Prostate gland (tissue), 2 donors: ENCODE data around the gene HTR2A. TPM values are rescaled to one million over a fixed set of nuclear protein-coding genes. Genes with fewer than 3 reads are reported as not detected.

Source experiments
- DNase-seq: peaks from one replicate; pipeline ENCODE4 v3.0.0-alpha.2; 2019; ENCODE audit warnings: low spot score
- H3K27ac ChIP-seq, 2 donors: fragments of 200-600 bp; sonication (generic); 2 replicates each; pipeline ENCODE4 v1.5.1; 2017 to 2019
- H3K27me3 ChIP-seq: fragments of 200-600 bp; sonication (generic); replicated peaks from 2 replicates; pipeline ENCODE4 v1.5.1; 2019; ENCODE audit not compliant: insufficient read depth
- H3K36me3 ChIP-seq, 2 donors: fragments of 200-600 bp; sonication (generic); 1 replicate in 1 of 2; 2 replicates in 1 of 2; pipeline versions ENCODE4 v1.5.1 to v1.8.1; 2017 to 2019
- H3K4me1 ChIP-seq: fragments of 200-600 bp; sonication (generic); replicated peaks from 2 replicates; pipeline ENCODE4 v1.5.1; 2019
- H3K4me3 ChIP-seq, 2 donors: fragments of 200-600 bp; sonication (generic); 2 replicates each; pipeline ENCODE4 v1.5.1; 2017 to 2019
- H3K9me3 ChIP-seq: fragments of 200-600 bp; sonication (generic); 2 replicates; pipeline ENCODE4 v1.5.1; 2017
- CTCF ChIP-seq, 4 experiments: fragments of 200-600 bp in 2 of 4; fragments of 450-650 bp in 2 of 4; sonication (generic) in 2 of 4; IDR thresholded peaks; 1 replicate in 3 of 4; 2 replicates in 1 of 4; pipeline ENCODE4 v1.5.1; 2016 to 2019; ENCODE audit warnings: antibody characterized with exemption in 4 of 4, mild to moderate bottlenecking in 2 of 4, moderate library complexity in 2 of 4
- POLR2A ChIP-seq: fragments of 450-650 bp; IDR thresholded peaks from one replicate; pipeline ENCODE4 v1.6.1; 2016; ENCODE audit warnings: antibody characterized with exemption, mild to moderate bottlenecking
- POLR2AphosphoS5 ChIP-seq: sonication (generic); formaldehyde crosslinking; IDR thresholded peaks from one replicate; pipeline ENCODE4 v1.6.1; 2017; ENCODE audit warnings: antibody characterized with exemption
- WGBS: methylation state at CpG from one replicate; pipeline ENCODE4 v1.1.5; 2018; 5-methylcytosine and 5-hydroxymethylcytosine counted together
- intact Hi-C: fragments of 100-400 bp; cut with DNase I; formaldehyde crosslinking; loops from one replicate; pipeline ENCODE4 v1.14.2; 2022
- total RNA-seq, 2 donors: library from RNA; depleted of rRNA; stranded (reverse); fragments of >200 nt; gene quantifications; one replicate each; pipeline ENCODE4 v1.1.0, GENCODE V29; 2016

HTR2A gene
- total RNA-seq, 2 donors from 2014 or later: 0.51 TPM; not detected in 1

DNA sequence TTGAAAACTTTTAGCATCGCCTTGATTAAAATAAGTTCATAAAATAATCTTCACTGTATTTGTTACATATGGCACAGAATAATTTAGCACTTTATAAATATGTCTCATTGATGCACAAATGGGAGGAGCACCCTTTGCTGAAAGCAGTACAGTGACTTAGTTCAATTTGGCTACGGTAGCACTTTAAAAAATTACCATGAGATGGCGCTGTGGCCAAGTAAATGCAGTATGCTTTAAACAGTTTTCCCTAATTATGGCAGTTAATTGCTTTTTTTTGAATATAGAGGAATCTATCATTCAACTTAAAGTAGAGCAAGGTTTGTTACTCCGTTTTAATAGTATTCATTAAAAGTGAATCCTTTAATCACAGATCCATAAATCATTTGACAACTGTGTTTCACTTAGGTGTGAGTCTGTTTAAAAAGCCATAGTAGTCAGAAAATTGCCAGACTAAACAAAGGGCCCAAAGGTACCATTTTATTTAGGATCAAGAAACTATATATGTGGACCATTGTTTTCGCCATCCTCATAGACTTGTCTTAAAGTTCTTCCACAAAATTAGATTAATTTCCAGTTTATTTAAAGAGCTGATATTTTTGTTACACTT, 65.2 kb downstream of the HTR2A start:
- TF ChIP-seq POLR2A: no peak
- no peak for TF ChIP-seq POLR2AphosphoS5
- TF ChIP-seq CTCF (IDR thresholded peaks at IDR 0.05): peak; percentile 23 to 66 (median 58)
- DNase-seq: peak; percentile 10
- no peaks in the 10 kb centered on the region for H3K9me3 ChIP-seq
- H3K27me3 ChIP-seq: no peaks in the 10 kb centered on the region
- no peaks in the 10 kb centered on the region for H3K4me1 ChIP-seq
- no peaks in the 10 kb centered on the region for H3K36me3 ChIP-seq
- intact Hi-C loops: loop anchor here (2.0 kb wide), 1 partner anchor 945 kb away; no protein-coding TSS in a partner anchor
- H3K27ac ChIP-seq: no peak overlapping the region
- WGBS: 17% methylated on average over 5 of the region's 5 CpGs
- H3K4me3 ChIP-seq: no peak overlapping the region

DNA sequence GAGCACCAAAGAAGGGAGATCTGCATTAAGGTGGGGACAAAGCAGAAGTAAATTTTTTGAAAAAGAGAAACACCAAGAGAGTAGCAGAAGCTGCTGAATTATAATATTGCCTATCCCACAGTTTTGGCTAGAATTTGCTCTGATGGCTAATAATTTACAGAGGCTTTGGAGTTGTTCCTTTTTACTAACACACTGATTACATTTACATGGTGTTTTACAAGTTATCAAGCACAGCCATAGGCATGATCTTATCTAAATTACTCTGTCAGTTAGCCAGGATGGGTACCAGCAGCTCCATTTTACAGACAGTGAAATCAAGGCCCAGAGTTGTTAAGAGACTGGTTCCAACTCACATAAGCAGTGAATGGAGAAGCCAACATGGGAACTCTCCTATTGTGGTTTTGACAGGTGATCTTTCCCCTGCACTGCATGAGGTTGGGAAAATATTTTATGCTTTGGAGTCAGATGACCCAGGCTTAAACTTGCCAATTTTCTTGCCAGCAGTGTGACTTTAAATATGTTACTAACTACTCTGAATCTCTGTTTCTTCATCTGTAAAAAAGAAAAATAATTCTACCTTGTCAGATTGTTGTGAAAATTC, 66.3 kb downstream of the HTR2A start:
- no peaks in the 10 kb centered on the region for H3K27me3 ChIP-seq
- intact Hi-C loops: loop anchor here (2.0 kb wide), 1 partner anchor 946 kb away; no protein-coding TSS in a partner anchor
- TF ChIP-seq CTCF (IDR thresholded peaks at IDR 0.05) (no peak), POLR2AphosphoS5 (no peak), POLR2A (no peak)
- H3K36me3 ChIP-seq: no peaks in the 10 kb centered on the region
- H3K9me3 ChIP-seq: no peaks in the 10 kb centered on the region
- no peak for DNase-seq
- H3K4me1 ChIP-seq: no peaks in the 10 kb centered on the region
- H3K27ac ChIP-seq: no peak overlapping the region
- H3K4me3 ChIP-seq: no peak overlapping the region

GRCh38 chr13:46822551-46822950, 74.3 kb downstream of the HTR2A start:
- DNase-seq: no peak
- intact Hi-C loops: no loop called here
- Histone ChIP-seq H3K9me3 (no peaks in the 10 kb centered on the region), H3K27ac (no peak overlapping the region), H3K36me3 (no peaks in the 10 kb centered on the region), H3K4me3 (no peak overlapping the region), H3K27me3 (no peaks in the 10 kb centered on the region), H3K4me1 (no peaks in the 10 kb centered on the region)
- WGBS: 75% methylated on average over 2 of the region's 2 CpGs
- TF ChIP-seq POLR2A: no peak
- TF ChIP-seq CTCF (IDR thresholded peaks at IDR 0.05): no peak
- TF ChIP-seq POLR2AphosphoS5: no peak

GRCh38 chr13:46817838-46818476, 78.9 kb downstream of the HTR2A start:
- Histone ChIP-seq H3K27ac (no peak overlapping the region), H3K9me3 (no peaks in the 10 kb centered on the region), H3K36me3 (no peaks in the 10 kb centered on the region), H3K4me1 (no peaks in the 10 kb centered on the region), H3K27me3 (no peaks in the 10 kb centered on the region), H3K4me3 (no peak overlapping the region)
- intact Hi-C loops: no loop called here
- no peak for DNase-seq
- 87% methylated on average over 10 of the region's 13 CpGs for WGBS
- TF ChIP-seq POLR2AphosphoS5: no peak
- no peak for TF ChIP-seq POLR2A
- TF ChIP-seq CTCF (IDR thresholded peaks at IDR 0.05): no peak

GRCh38 chr13:46817095-46817494, 79.8 kb downstream of the HTR2A start:
- DNase-seq: no peak
- H3K4me3 ChIP-seq: no peak overlapping the region
- intact Hi-C loops: no loop called here
- no peaks in the 10 kb centered on the region for H3K27me3 ChIP-seq
- no peak overlapping the region for H3K27ac ChIP-seq
- 85% methylated on average over 1 of the region's 1 CpG for WGBS
- H3K4me1 ChIP-seq: no peaks in the 10 kb centered on the region
- TF ChIP-seq CTCF (IDR thresholded peaks at IDR 0.05) (no peak), POLR2A (no peak), POLR2AphosphoS5 (no peak)
- no peaks in the 10 kb centered on the region for H3K9me3 ChIP-seq
- H3K36me3 ChIP-seq: no peaks in the 10 kb centered on the region
